Sigmoid colon (tissue), 7 donors: ENCODE results near the gene TNFRSF14. TPM values are rescaled to one million over a fixed set of nuclear protein-coding genes. Genes with fewer than 3 reads are reported as not detected.

ENCODE experiments used
- DNase-seq: peaks from one replicate; pipeline ENCODE4 v3.0.0-alpha.2; 2019
- H3K27ac ChIP-seq, 4 donors: fragments of 200-600 bp; sonication (generic); one replicate each; pipeline ENCODE4 v1.5.1; 2016 to 2019; ENCODE audit warnings: mild to moderate bottlenecking in 1 of 4
- H3K27me3 ChIP-seq, 3 donors: fragments of 200-600 bp; sonication (generic); one replicate each; pipeline ENCODE4 v1.5.1; 2019; ENCODE audit warnings: mild to moderate bottlenecking in 1 of 3
- H3K36me3 ChIP-seq, 4 donors: fragments of 200-600 bp; sonication (generic); one replicate each; pipeline ENCODE4 v1.5.1; 2016 to 2019
- H3K4me1 ChIP-seq, 4 donors: fragments of 200-600 bp; sonication (generic); one replicate each; pipeline ENCODE4 v1.5.1; 2017 to 2019
- H3K4me3 ChIP-seq, 4 donors: fragments of 200-600 bp; sonication (generic); one replicate each; pipeline ENCODE4 v1.5.1; 2017 to 2019; ENCODE audit warnings: mild to moderate bottlenecking in 2 of 4, moderate library complexity in 1 of 4
- H3K9me3 ChIP-seq, 4 donors: fragments of 200-600 bp in 3 of 4; sonication (generic) in 3 of 4; one replicate each; pipeline versions ENCODE4 v1.5.1 to v1.6.1; 2013 to 2019
- CTCF ChIP-seq, 4 experiments: fragments of 450-650 bp in 3 of 4; fragments of 200-600 bp in 1 of 4; IDR thresholded peaks; one replicate each; pipeline ENCODE4 v1.5.1; 2016 to 2019; ENCODE audit warnings: antibody characterized with exemption in 4 of 4, mild to moderate bottlenecking in 3 of 4, moderate library complexity in 2 of 4
- EP300 ChIP-seq, 4 donors: sonication (generic); formaldehyde crosslinking; IDR thresholded peaks; one replicate each; pipeline ENCODE4 v1.6.1; 2017; ENCODE audit warnings: antibody characterized with exemption in 4 of 4
- POLR2A ChIP-seq, 2 donors: fragments of 450-650 bp; IDR thresholded peaks; one replicate each; pipeline ENCODE4 v1.6.1; 2016; ENCODE audit warnings: antibody characterized with exemption in 2 of 2, mild to moderate bottlenecking in 2 of 2, moderate library complexity in 2 of 2
- POLR2AphosphoS5 ChIP-seq, 4 donors: sonication (generic); formaldehyde crosslinking; IDR thresholded peaks; one replicate each; pipeline ENCODE4 v1.6.1; 2017; ENCODE audit warnings: antibody characterized with exemption in 4 of 4
- whole genome bisulfite sequencing, 2 donors: extraction: QIAGEN DNeasy Blood & Tissue Kit; methylation state at CpG; one replicate each; pipeline ENCODE4 v1.1.7; 2013; 5-methylcytosine and 5-hydroxymethylcytosine counted together
- intact Hi-C: fragments of 100-400 bp; cut with DNase I; formaldehyde crosslinking; loops from one replicate; pipeline ENCODE4 v1.15.1; 2023
- polyA plus RNA-seq, 3 donors: library from polyadenylated mRNA; stranded (reverse); fragments of 200-250 nt; gene quantifications; one replicate each; pipeline ENCODE4 v1.2.3, GENCODE V29; 2013
- total RNA-seq, 4 donors: library from RNA; depleted of rRNA; stranded (reverse); fragments of >200 nt; gene quantifications; one replicate each; pipeline ENCODE4 v1.1.0, GENCODE V29; 2016
- donor health status: healthy with polysubstance abuse.
- donor health status: Bipolar disorder and iron deficiency.
- donor health status: healthy.

TNFRSF14 gene
- total and polyA plus RNA-seq, 7 donors: 37.5 to 185 (median 64.5) TPM

GRCh38 chr1:2583331-2583791 lies 27.2 kb downstream of the TNFRSF14 start:
- no peaks in the 10 kb centered on the region for H3K9me3 ChIP-seq
- no peak overlapping the region for H3K27ac ChIP-seq
- WGBS, 2 donors: 70 to 74% methylated on average over 5 of the region's 5 CpGs
- H3K4me1 ChIP-seq: peaks cover 0 to 40% (median 33%) of the 10 kb centered on the region in 4 donors
- H3K27me3 ChIP-seq: peaks cover under 1 to 23% (median 4%) of the 10 kb centered on the region in 3 donors
- H3K36me3 ChIP-seq: no peaks in the 10 kb centered on the region
- no peak for DNase-seq
- TF ChIP-seq POLR2A (IDR thresholded peaks at IDR 0.05) (no peak), EP300 (IDR thresholded peaks at IDR 0.05) (no peak), CTCF (IDR thresholded peaks at IDR 0.05) (no peak), POLR2AphosphoS5 (IDR thresholded peaks at IDR 0.05) (no peak)
- intact Hi-C loops: no loop called here
- H3K4me3 ChIP-seq: no peak overlapping the region

DNA sequence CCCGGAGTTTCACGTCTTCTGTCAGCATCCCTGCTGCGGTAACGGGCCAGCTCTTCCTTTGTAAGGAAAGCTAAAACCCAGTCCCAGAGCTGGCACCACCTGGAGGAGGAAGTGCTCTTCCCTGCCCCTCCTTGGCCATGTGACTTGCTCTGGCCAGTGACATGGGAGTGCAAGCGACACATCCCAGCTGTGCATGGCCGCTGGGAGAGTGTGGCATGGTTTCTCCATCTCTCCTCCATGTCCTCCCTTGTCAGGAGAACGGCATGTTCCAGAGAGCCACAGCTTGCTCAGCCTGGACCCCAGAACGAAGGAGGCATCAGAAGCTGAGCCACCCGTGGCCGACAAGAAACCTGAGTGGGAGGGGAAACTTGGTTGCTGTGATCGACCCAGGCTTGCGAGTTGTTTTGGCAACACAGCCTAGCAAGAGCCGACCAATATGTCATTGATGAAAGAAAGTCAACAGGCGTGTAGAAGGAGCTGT lies 27.7 kb downstream of the TNFRSF14 start:
- Histone ChIP-seq H3K4me1 (peaks cover 0 to 40% (median 33%) of the 10 kb centered on the region in 4 donors), H3K27me3 (peaks cover 0 to 18% (median under 1%) of the 10 kb centered on the region in 3 donors), H3K36me3 (peaks cover 0 to 2% (median 0%) of the 10 kb centered on the region in 4 donors), H3K9me3 (no peaks in the 10 kb centered on the region), H3K4me3 (no peak overlapping the region), H3K27ac (peak overlapping the region in 2 of 4 donors; percentile 100)
- intact Hi-C loops: loop anchor here (2.0 kb wide), 2 partner anchors 27 to 171 kb away; partner anchors contain the start of genes PEX10 and TNFRSF14
- no peak for DNase-seq
- 59 to 68% methylated on average over 14 of the region's 14 CpGs for WGBS, 2 donors
- TF ChIP-seq POLR2A (IDR thresholded peaks at IDR 0.05): no peak
- TF ChIP-seq POLR2AphosphoS5 (IDR thresholded peaks at IDR 0.05): no peak
- no peak for TF ChIP-seq EP300 (IDR thresholded peaks at IDR 0.05)
- TF ChIP-seq CTCF (IDR thresholded peaks at IDR 0.05): no peak

- DNase-seq: no peak
- Histone ChIP-seq H3K4me1 (peaks cover 0 to 40% (median 33%) of the 10 kb centered on the region in 4 donors), H3K27me3 (peaks cover 0 to 9% (median 0%) of the 10 kb centered on the region in 3 donors), H3K27ac (peak overlapping the region; percentile 99 to 100 (median 100)), H3K36me3 (peaks cover 0 to 7% (median 0%) of the 10 kb centered on the region in 4 donors), H3K9me3 (no peaks in the 10 kb centered on the region), H3K4me3 (peak overlapping the region; percentile 91 to 96 (median 94))
- intact Hi-C loops: loop anchor here (2.0 to 5.0 kb wide), 4 partner anchors 28 to 388 kb away; partner anchors contain the start of genes PEX10 and TNFRSF14
- TF ChIP-seq POLR2A (IDR thresholded peaks at IDR 0.05) (no peak), EP300 (IDR thresholded peaks at IDR 0.05) (no peak), CTCF (IDR thresholded peaks at IDR 0.05) (no peak), POLR2AphosphoS5 (IDR thresholded peaks at IDR 0.05) (no peak)
- WGBS, 2 donors: 24 to 39% methylated on average over 12 of the region's 12 CpGs
These were observed 28.6 kb downstream of the TNFRSF14 start for GRCh38 chr1:2584686-2585317.

DNA sequence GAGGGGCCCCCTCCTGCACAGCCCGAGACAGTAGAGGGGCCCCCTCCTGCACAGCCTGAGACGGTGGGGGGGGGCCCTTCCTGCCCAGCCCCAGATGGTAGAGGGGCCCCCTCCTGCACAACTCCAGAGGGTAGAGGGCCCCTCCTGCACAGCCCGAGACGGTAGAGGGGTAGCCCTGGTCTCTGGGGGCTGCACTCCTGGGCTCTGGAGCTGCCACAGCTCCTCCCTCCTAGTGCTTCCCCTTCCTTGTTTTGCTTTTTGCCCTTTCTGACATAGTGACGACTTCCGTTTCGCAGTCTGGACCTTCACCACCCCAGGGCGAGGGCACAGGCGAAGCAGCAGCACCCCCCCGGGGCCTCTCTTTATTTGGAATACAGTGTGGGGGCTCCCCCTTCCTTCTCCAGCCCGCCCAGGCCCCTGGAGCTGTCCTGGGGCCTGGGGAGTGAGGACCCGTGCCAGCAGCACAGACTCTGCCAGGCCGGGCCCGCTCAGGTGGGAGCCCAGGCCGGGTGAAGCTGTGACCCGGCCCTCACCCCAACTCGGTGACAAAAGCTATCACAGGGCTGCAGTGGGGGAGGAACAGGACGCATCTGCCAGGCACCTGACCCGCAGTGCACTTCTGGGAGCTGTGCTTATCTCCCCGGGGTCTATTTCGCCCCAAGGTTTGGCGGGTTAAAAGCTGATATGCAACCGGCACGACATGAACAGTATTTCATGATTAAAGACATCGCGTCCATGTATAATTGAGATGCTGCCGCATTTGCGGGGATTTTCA lies 29.3 kb downstream of the TNFRSF14 start:
- H3K36me3 ChIP-seq: peaks cover 0 to 7% (median 0%) of the 10 kb centered on the region in 4 donors
- DNase-seq: peak; percentile 88
- intact Hi-C loops: loop anchor here (1.0 to 5.0 kb wide), 5 partner anchors 29 to 388 kb away; partner anchors contain the start of genes PEX10 and TNFRSF14
- H3K27me3 ChIP-seq: peaks cover 0 to 4% (median 0%) of the 10 kb centered on the region in 3 donors
- H3K4me3 ChIP-seq: peak overlapping the region; percentile 91 to 96 (median 94)
- no peaks in the 10 kb centered on the region for H3K9me3 ChIP-seq
- H3K4me1 ChIP-seq: peaks cover 0 to 40% (median 33%) of the 10 kb centered on the region in 4 donors
- TF ChIP-seq POLR2A (IDR thresholded peaks at IDR 0.05): peak; percentile 77 to 83
- TF ChIP-seq POLR2AphosphoS5 (IDR thresholded peaks at IDR 0.05): peak; percentile 80 to 91 (median 84)
- peak in 1 of 4 donors; percentile 2 for TF ChIP-seq EP300 (IDR thresholded peaks at IDR 0.05)
- no peak for TF ChIP-seq CTCF (IDR thresholded peaks at IDR 0.05)
- H3K27ac ChIP-seq: peak overlapping the region; percentile 99 to 100 (median 100)
- whole genome bisulfite sequencing, 2 donors: 1% methylated on average over 28 of the region's 28 CpGs
